ENCODE data around the gene CORO6. TPM values are rescaled to one million over a fixed set of nuclear protein-coding genes. Genes with fewer than 3 reads are reported as not detected.
A peak's percentile ranks its signal among the peaks of the same experiment; 100 is the strongest.

CORO6 gene
- total RNA-seq, 4 donors from 2014 or later: 5.7 to 19.0 (median 8.7) TPM

- peak within 1 kb of the TSS; percentile 51 for H3K4me3 ChIP-seq (ENCODE audit: low read depth, poor library complexity, severe bottlenecking)
- 0% methylated on average over 32 to 37 of the region's 96 CpGs for WGBS, 2 donors
- intact Hi-C loops (cut with DNase I; ENCODE audit: low total_unique reads): no loop called here
- no peak for TF ChIP-seq POLR2A (IDR thresholded peaks at IDR 0.05)
- TF ChIP-seq CTCF (IDR thresholded peaks at IDR 0.05): no peak
- peak; percentile 27 to 92 for DNase-seq (ENCODE audit: low spot score in 2 of 2)
These were observed 29.7 kb downstream of the CORO6 start, which contains the start of gene ANKRD13B for GRCh38 chr17:29592850-29593551. Gene ANKRD13B (plus strand): TSS chr17:29593132. CDS start chr17:29593622, 490 bp downstream.

GRCh38 chr17:29591737-29592608 is 30.7 kb downstream of the CORO6 start:
- peak; percentile 81 to 97 for DNase-seq (ENCODE audit: low spot score in 2 of 2)
- TF ChIP-seq POLR2A (IDR thresholded peaks at IDR 0.05) (no peak), CTCF (IDR thresholded peaks at IDR 0.05) (peak in 1 of 3 donors; percentile 54)
- intact Hi-C loops (cut with DNase I; ENCODE audit: low total_unique reads): no loop called here
- no peak overlapping the region for H3K4me3 ChIP-seq (ENCODE audit: low read depth, poor library complexity, severe bottlenecking)
- WGBS, 2 donors: 4 to 9% methylated on average over 25 of the region's 25 CpGs

- intact Hi-C loops (cut with DNase I; ENCODE audit: low total_unique reads): no loop called here
- H3K4me3 ChIP-seq (ENCODE audit: low read depth, poor library complexity, severe bottlenecking): no peak overlapping the region
- TF ChIP-seq CTCF (IDR thresholded peaks at IDR 0.05): no peak
- TF ChIP-seq POLR2A (IDR thresholded peaks at IDR 0.05): no peak
- WGBS, 2 donors: 1 to 6% methylated on average over 31 of the region's 31 CpGs
- DNase-seq (ENCODE audit: low spot score in 2 of 2): peak; percentile 46 to 93
These were observed 31.5 kb downstream of the CORO6 start for GRCh38 chr17:29591146-29591736.

- 21 to 27% methylated on average over 24 to 29 of the region's 30 CpGs for WGBS, 2 donors
These were observed 32.1 kb downstream of the CORO6 start for GRCh38 chr17:29590411-29591145.

More at GRCh38 chr17:29590411-29591145, 32.1 kb downstream of the CORO6 start:
- no peak overlapping the region for H3K4me3 ChIP-seq (ENCODE audit: low read depth, poor library complexity, severe bottlenecking)
- no peak for TF ChIP-seq POLR2A (IDR thresholded peaks at IDR 0.05)
- no peak for TF ChIP-seq CTCF (IDR thresholded peaks at IDR 0.05)
- intact Hi-C loops (cut with DNase I; ENCODE audit: low total_unique reads): no loop called here
- peak in 1 of 2 donors; percentile 17 for DNase-seq (ENCODE audit: low spot score in 2 of 2)
